HG03571 (cell line): Measurements from ENCODE around the gene ISM1.
A peak's percentile ranks its signal among the peaks of the same experiment; 100 is the strongest.

Experiments used
- ATAC-seq: cut with Tn5 transposase; IDR thresholded peaks from one replicate; pipeline ENCODE4 v1.9.1; 2021; ENCODE audit not compliant: unreplicated experiment

ISM1 gene

DNA sequence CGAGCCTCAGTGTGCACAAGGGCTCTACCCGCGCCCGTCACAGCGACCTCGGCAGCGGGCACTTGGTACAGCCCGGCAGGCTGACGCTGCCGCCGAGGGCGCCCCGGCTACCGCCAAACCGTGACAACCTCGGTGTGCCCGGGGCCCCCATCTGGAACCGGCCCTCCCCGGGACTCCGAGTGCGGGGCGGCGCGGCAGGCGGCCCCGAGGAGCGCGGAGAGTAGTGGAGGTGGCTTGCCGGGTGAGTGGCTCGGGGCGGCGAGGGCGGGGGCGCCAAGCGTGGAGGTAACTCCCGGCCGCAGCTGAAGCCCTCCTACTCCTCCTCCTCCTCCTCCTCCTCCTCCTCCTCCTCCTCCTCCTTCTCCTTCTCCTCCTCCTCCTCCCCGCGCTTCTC, at the start of gene ISM1:
Gene ISM1, plus strand, starts transcription at position 371 of the 394 bp plus-strand sequence. CDS start 503 bp downstream, outside the sequence.
- no peak for ATAC-seq

DNA sequence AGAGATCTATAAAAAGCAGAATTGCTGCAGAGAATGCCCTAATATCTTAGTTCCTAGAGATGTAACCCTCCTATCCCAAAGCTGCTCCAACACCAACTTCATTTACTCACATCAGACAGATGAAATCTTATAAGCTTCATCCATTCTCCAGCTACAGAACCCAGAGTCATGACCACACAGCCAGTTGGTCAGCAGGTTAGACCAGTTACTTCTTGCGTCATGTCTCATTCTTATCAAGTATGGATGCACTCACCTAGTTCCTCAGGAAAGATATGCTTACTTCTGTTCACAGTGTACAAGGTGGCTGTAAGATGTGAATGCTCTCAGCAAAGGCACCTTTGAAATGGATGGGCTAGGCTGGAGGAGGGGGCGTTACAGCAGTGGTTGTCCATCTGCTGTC, 47.9 kb upstream of the ISM1 start:
- ATAC-seq = no peak

- ATAC-seq = peak; percentile 78
Observed at GRCh38 chr20:13174402-13174801, 46.7 kb upstream of the ISM1 start.

- ATAC-seq = no peak
Observed at GRCh38 chr20:13180986-13181889, 39.8 kb upstream of the ISM1 start.

DNA sequence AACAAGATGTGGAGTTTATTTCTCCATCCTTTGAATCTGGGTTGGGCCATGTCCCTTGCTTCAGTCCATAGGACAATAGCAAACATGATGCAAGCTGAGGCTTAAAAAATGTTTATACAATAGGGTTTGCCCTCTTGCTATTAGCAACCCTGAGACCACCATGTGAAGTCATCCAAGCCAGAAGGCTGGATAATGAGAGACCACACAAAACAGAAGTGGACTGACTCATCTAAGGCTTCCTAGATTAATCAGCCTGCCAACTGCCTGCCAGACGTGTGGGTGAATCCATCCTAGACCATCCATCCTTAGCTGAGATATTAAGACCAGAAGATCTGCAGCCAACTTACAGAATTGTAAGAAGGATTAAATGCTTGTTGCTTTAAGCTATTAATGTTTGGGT, 38.1 kb upstream of the ISM1 start:
- no peak for ATAC-seq

- no peak for ATAC-seq
Observed at GRCh38 chr20:13186043-13186774, 34.9 kb upstream of the ISM1 start.

DNA sequence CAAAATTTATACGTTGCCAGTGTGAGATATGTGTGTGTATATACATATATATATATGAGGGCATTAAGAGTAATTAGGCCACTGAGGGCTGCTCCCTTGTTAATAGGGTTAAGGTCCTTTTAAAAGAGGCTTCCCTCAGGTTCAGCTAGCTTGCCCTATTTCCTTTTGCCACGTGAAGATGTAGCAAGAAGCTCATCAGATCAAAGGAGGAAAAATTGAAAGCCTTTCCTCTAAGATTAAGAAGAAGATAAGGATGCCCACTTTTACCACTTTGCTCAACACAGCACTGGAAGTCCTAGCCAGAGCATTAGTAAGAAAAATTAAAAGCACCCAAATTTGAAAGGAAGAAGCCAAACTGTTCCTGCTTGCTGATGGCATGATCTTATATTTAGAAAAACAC, 33.2 kb upstream of the ISM1 start:
- no peak for ATAC-seq

DNA sequence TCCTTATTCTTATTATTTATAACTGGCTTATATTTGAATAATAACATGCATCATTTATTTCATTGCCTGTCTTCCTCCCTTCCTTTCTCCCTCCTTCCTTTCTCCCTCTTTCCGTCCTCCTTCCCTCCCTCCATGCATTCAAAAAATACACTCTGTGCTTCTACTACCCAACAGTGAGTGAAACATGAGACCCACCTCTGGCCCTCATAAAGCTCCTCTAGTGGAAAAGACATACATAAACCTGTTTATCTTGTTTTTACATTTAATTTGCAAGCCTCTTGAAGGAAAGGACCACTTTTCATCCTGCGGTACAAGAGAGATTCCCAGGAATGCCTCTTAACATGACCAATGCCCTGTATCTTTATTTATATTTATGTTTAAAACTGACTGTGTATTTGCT, 21.8 kb upstream of the ISM1 start:
- no peak for ATAC-seq

DNA sequence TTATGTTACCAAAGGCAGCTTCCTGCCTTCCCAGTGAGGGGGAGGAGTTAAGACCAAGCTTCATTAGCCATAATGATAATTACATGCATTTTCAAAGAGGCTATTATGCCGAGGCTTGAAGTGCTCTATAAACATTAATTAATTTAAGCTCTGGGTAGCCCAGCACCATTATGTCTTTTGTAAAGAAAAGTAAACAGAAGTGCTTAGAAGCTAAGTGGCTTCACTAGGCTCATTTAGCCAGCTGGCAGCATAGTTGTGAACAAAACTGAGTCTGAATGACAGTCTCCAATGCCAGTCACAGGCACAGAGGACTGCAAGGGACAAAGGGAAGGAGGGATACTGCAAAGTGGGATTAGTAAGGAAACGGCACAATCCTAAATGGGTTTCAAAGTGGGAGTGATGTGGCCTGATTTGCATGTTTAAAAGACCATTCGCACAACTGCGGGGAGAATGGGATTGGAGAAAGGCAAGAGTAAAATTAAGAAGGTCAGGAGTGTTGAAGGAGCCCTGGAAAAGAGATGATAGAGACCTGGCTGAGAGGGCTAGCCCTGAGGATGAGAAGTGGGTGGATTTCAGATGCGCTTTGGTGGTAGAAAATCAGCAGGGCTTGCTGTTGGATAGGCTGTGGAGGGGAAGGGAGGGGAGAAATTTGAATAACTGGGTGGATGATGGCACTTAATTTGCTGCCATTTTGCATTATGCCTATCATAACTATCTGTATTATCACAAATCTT, 20.1 kb upstream of the ISM1 start:
- ATAC-seq = no peak

GRCh38 chr20:13202565-13202964, 18.5 kb upstream of the ISM1 start:
- ATAC-seq = no peak

- no peak for ATAC-seq
Observed at GRCh38 chr20:13205425-13205824, 15.6 kb upstream of the ISM1 start.

DNA sequence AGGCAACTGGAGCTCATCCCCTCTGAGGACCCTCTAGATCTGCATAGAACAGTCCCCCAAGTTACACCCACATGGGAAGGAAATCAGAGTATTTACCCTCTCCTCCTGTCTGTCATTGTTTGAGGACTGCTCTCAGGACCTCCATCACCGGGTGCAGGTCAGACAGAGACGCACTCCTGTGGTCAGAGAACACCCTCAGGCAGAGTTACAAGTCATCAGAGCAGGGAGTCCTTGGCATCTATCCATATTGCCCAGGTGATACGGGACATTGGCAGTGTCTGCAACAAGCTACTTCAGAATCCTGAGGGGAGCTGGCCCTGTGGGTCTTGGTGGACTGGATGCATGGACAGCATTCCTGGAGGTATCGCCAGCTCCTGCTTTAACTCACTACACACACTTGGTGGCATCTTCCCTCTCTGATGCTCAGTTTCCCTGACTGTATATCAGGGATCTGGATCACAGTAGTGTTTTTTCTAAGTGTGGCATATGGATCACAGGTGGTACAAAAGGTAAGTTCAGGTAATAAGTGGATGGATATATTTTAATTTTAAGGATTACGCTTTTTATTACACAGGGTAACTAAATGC, 15.1 kb upstream of the ISM1 start:
- no peak for ATAC-seq

DNA sequence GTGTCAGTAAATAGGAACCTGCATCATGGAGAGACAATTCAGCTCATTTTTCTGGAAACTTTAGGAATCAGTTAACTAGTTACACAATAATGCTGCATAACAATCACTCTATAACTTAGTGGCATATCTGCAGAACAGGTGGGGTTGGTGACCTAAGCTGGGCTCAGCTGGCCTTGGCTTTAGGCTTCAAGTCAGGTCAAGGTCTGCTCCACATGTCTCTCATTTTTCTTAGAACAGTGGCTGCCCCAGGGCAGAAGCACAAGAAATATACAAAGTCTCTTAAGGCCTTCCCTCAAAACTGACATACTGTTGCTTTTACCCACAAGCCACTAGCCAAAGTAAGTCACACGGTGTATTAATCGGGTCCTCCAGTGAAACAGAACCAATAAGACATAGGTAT, 14.1 kb upstream of the ISM1 start:
- no peak for ATAC-seq

- no peak for ATAC-seq
Observed at GRCh38 chr20:13211956-13212618, 9.0 kb upstream of the ISM1 start.

GRCh38 chr20:13212750-13213149, 8.3 kb upstream of the ISM1 start:
- ATAC-seq = no peak

GRCh38 chr20:13213335-13213734, 7.7 kb upstream of the ISM1 start:
- no peak for ATAC-seq

DNA sequence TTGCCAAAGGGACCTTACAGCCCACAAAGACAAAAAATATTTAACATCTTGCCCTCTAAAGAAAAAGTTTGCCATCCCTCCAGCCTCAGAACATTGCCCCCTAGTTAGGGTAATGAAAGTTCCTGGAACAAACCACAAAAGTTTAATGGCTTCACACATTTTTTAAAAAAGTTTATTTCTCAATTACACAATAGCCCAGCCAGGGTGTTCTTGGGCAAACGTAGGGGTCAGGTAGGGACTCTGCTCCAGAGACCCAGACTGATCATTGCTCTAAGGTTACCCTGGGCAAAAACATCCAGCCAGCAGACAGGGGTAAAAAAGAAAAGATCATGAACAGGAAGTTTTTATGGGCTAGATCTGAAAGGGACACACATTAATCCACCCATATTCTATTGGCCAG, 4.5 kb upstream of the ISM1 start:
- no peak for ATAC-seq

DNA sequence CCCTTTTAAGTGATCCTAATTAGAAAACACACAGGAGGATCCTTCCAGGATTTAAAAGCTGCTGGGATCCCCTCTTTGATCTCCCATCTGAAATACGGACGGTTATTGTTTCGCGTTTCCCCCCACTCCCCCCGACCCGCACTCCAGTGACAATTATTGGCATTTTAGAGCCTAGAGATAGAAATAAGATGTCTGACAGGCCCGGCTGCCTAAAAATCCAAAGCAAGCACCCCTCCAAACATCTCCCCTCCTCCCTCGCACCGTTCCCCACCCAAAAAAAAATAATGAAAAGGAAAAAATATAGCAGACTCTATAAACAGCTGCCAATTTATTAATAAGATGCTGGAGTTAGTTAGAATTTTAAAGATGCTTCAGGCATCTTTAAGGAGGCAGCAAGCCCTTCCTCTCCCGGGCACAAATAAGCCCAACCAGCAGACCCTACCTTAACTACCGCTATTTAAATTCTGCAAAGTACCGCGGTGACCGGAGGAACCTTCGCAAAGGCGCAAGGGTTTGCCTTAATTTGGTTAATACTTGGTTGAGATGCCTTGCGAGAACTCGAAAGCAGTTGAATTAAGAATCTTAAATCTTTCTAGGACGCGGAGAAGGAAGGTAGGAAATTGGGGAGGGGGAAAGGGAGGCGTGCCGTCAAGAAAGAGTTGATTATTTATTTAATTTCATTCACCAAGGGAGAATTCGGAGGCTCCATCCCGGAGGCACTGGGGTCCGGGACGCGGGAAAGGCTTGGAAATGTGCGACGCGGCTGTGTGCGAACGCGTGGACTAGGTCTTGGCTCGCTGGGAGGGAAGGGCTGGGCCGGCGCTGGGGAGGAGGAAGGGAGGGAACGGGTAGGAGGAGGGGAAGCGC, 1.5 kb upstream of the ISM1 start:
- ATAC-seq = no peak

DNA sequence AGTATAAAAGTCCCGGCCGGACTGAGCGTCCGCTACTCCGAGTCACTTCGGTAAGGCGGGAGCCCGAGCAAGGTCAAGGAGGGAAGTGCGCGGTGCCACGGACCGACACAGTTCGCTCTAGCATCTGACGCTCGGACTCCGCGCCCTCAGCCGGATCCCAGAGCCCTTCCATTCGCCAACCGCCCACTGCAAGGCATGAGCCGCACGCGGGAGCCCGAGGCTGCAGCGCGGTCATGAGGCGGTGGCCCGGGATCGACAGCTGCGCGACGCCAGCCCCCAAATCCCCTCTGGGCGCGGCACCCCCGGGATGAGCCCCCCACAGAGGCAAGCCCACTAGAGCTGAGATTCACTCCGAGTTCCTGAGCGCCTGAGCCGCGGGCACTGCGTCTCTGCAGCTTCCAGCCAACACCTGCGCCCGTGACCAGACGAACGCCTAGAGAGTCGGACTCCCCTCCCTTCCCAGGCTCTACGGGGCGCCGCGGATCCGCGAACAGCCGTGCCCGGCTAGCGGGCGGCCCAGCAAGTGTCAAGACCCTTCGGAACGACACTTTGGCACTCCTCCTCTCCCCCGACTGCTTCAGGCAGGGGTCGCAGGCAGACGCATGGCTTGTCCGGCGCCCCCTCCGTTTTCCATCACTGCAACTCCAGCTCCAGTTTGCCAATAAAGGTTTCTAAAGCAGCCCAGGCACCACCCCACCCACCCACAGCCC, 725 bp upstream of the ISM1 start:
- no peak for ATAC-seq
